Fibroblast of villous mesenchyme (primary cell): ENCODE results near the gene PNMA8A. TPM values are rescaled to one million over a fixed set of nuclear protein-coding genes. Genes with fewer than 3 reads are reported as not detected.

Experiments
- DNase-seq: peaks from one replicate; pipeline ENCODE4 v3.0.0-alpha.2; 2010; ENCODE audit warnings: low read depth
- H3K4me3 ChIP-seq: 2 replicates; pipeline ENCODE4 v1.5.1; 2011; ENCODE audit warnings: low read depth, mild to moderate bottlenecking, low read length
- CTCF ChIP-seq: IDR thresholded peaks from 2 replicates; pipeline ENCODE4 v1.5.1; 2012; ENCODE audit warnings: low read depth, mild to moderate bottlenecking, low read length; ENCODE audit not compliant: insufficient read depth
- total RNA-seq: library from RNA; depleted of rRNA; stranded (reverse); fragments of >200 nt; gene quantifications from 2 replicates; pipeline ENCODE4 v1.2.3, GENCODE V29; 2012

The PNMA8A gene
- total RNA-seq, 1 donor = 9.9 TPM

DNA sequence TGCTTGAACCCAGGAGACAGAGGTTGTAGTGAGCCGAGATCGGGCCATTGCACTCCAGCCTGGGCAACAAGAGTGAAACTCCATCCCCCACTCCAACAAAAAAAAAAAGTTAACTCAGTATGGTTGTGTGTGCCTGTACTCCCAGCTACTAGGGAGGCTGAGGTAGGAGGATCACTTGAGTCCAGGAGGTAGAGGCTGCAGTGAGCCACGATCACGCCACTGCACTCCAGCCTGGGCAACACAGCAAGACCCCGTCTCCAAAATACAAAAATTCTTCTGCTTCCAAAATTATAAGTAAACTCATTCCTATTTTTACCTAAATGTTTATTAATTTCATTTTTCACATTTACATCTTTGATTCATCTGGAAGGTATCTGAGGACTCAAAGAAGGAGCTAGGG is 14.4 kb downstream of the PNMA8A start:
- TF ChIP-seq CTCF = no peak
- H3K4me3 ChIP-seq = no peak overlapping the region
- no peak for DNase-seq

GRCh38 chr19:46454244-46454643 is 17.1 kb downstream of the PNMA8A start:
- H3K4me3 ChIP-seq = no peak overlapping the region
- DNase-seq = no peak
- no peak for TF ChIP-seq CTCF

DNA sequence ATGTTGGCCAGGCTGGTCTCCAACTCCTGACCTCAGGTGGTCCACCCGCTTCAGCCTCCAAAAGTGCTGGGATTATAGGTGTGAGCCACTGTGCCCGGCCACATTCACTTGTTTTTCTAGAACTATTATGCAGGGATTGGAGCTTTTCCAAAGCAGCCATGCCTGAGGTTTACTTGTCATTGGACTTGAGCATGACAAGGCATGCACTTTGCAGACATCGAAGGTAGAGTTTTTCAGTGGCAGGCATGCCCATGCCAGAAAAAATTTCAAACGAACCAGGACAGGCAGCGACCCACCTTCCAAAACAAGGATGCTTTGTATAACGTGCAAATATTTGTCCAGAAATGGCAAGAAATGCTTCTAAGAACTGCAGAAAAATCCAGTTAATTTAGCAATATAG is 17.7 kb downstream of the PNMA8A start:
- no peak for DNase-seq
- TF ChIP-seq CTCF = no peak
- no peak overlapping the region for H3K4me3 ChIP-seq

DNA sequence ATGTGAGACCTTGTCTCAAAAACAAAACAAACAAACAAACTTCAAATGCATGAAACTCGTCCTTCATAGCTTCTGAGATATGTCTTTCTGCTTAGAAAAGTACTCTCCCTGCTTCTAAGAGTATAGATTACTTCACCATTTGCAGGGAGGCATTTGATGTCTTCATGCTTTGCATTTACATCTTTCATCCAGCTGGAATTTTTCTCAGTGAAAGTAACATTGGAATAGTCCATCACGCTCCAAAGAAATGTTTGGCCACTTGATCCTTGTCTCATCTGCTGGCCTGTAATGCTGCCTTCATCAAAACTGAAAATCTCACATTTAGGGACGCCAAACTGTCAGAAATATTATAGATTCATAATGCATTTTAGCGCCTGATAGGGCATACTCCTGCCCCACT is 19.2 kb downstream of the PNMA8A start:
- DNase-seq = no peak

GRCh38 chr19:46451352-46451751 is 20.0 kb downstream of the PNMA8A start:
- TF ChIP-seq CTCF = no peak
- no peak overlapping the region for H3K4me3 ChIP-seq
- no peak for DNase-seq

More for the DNA sequence above, 19.2 kb downstream of the PNMA8A start:
- TF ChIP-seq CTCF = no peak
- H3K4me3 ChIP-seq = no peak overlapping the region

GRCh38 chr19:46450737-46451136 is 20.6 kb downstream of the PNMA8A start:
- TF ChIP-seq CTCF = no peak
- H3K4me3 ChIP-seq = no peak overlapping the region
- DNase-seq = no peak

GRCh38 chr19:46449228-46449627 is 22.1 kb downstream of the PNMA8A start:
- TF ChIP-seq CTCF = no peak
- DNase-seq = no peak

More at GRCh38 chr19:46449228-46449627, 22.1 kb downstream of the PNMA8A start:
- no peak overlapping the region for H3K4me3 ChIP-seq
